Activated CD4-positive, alpha-beta T cell treated with anti-CD3 and anti-CD28 coated beads, Interleukin-2, Interleukin-6, amounts not matched to agents 100 ng/mL and 50 ng/mL, durations not matched to agents 16 hours and 8 hours (primary cell): Measurements from ENCODE around the gene PPM1A.

Source experiments
- DNase-seq: peaks from one replicate; pipeline ENCODE4 v3.0.0-alpha.2; 2020

PPM1A gene

DNA sequence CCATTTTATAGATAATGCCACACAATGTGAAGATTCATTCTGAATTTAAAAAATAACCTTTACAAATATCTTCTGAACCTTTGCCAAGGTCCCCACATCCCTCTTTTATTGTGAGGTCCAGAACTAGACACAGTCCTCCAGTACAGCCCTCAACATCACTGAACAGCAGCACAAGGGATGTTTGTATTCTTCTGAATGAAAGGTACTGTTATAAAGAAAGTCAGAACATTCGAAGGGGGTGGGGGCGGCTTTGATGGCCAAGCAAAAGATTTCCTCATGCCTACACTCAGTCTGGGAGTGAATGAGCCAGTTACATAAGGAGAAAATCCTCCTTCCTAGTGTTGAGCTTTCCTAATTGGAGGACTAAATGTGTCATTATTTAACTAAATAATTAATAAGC lies 77.3 kb downstream of the PPM1A start:
- DNase-seq, result no peak

GRCh38 chr14:60327447-60328331 lies 78.7 kb downstream of the PPM1A start:
- peak; percentile 58 for DNase-seq

- no peak for DNase-seq
Measured at GRCh38 chr14:60328583-60328982, 79.6 kb downstream of the PPM1A start.

- no peak for DNase-seq
Measured at GRCh38 chr14:60329274-60329673, 80.3 kb downstream of the PPM1A start.

DNA sequence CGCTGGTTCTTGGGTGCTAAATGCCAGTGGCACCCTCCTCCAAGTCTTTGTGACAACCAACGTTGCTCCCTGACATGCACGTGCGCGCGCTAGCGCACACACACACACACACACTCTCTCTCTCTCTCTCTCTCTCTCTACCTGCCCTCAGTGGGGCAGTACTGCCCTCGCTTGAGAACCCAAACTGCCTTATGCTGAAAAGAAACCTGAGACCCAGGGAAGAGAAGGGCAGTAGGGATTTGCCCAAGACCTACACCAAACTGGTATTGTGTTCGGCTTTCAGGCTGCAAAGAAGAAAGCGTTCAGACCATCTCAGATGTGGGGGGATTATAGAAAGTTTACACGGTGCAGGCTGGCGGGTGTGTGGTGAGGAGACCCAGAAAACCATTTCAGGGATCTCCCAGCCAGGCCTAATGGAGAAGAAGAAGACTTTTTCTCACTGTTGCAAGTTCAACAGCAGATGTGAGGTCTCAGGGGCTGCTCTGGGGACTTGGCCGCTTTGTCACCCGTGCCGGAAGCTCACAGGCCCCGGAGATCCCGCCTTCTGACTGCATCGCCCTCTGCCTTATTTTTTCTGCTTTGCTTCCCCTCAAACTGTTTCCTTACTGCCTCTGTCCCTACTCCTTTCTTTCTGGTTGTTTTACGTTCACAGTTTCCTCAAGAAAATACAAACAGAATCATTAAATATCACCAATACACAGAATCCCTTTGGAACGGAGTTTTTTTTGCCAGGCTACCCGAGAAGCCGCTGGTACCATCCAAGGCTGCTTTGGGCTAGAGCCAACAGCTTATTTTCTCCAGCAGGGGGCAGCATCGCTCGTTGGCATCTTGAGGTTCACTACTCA lies 82.4 kb downstream of the PPM1A start:
- DNase-seq, result peak; percentile 89

GRCh38 chr14:60332046-60332399 lies 83.0 kb downstream of the PPM1A start:
- no peak for DNase-seq

- no peak for DNase-seq
Measured at GRCh38 chr14:60332869-60333268, 83.8 kb downstream of the PPM1A start.

DNA sequence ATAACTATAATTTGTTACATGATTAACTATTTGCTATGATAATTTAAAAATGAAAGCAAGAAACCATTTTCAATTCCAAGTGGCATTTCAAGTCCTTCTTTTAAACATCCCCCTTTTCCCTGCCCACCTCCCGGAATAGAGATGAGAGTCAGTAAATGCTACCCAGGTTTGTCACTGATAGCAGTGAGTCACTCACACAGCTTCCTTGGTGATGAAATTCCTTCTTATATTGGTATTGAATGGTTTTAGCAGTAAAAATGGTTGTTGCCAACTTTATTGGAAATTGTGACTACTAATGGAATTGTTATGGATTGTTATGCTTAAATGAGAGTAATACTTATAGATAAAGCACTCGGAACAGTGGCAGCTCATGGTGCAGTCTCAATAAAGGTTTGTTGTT lies 90.5 kb downstream of the PPM1A start:
- DNase-seq, result no peak

GRCh38 chr14:60343571-60344071 lies 94.6 kb downstream of the PPM1A start:
- DNase-seq, result no peak

GRCh38 chr14:60344751-60345150 lies 95.7 kb downstream of the PPM1A start:
- DNase-seq, result no peak

GRCh38 chr14:60346706-60347105 lies 97.7 kb downstream of the PPM1A start:
- no peak for DNase-seq

DNA sequence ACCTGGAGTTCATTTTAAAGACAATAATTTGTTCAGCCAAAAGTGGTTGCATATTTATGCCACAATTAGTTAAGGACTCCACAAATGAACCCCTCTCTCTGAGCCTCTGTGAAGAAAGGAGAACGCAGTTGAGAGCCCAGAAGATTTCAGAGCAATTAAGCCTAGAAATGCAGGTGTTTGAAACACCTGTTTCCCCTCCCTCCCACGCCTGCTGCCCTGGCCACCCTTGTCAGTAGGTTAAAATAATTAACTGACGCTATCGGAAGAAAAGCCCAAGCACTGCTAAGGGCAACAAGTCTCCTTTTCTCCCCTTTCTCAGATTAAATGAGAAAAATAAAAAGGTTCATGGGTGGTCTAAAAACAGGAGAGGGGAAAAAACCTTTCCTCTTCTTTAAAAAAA lies 99.2 kb downstream of the PPM1A start:
- DNase-seq, result no peak
